NCI-H2227 (cell line): ENCODE data around the gene NTRK2.

Experiments used
- DNase-seq: peaks from one replicate; lab custom pipeline; 2025; ENCODE audit not compliant: unreplicated experiment; lab: John Stamatoyannopoulos, UW

The NTRK2 gene

DNA sequence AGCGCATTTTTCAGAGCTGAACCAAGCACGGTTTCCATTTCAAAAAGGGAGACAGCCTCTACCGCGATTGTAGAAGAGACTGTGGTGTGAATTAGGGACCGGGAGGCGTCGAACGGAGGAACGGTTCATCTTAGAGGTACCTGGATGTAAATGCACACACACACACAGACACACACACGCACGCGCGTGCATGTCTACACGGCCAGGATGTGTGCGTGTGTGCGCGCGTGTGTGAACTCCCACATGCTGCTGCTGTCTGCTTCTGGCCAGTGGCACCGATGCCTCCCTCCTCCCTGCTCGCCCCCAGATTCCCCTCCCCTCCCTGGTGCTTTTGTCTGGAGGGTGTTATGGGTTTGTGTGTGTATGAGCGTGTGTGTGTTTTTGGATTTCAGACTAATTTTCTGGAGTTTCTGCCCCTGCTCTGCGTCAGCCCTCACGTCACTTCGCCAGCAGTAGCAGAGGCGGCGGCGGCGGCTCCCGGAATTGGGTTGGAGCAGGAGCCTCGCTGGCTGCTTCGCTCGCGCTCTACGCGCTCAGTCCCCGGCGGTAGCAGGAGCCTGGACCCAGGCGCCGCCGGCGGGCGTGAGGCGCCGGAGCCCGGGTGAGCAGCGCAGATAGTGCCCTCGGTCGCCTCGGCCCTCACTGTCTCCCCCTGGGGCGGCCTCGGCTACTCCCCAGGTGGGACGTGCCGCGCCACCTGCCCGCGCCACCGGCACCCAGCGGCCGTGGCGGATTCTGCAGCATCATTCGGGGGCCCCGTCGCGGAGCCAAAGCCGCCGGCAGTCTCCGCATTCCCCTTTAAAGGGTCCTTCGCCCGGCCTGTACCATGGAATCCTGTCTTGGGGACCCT lies at the start of gene NTRK2:
TSS of gene NTRK2 (plus strand) at position 442 of the 850 bp plus-strand sequence. CDS start 1,020 bp downstream, outside the sequence.
- DNase-seq: peak; percentile 64

DNA sequence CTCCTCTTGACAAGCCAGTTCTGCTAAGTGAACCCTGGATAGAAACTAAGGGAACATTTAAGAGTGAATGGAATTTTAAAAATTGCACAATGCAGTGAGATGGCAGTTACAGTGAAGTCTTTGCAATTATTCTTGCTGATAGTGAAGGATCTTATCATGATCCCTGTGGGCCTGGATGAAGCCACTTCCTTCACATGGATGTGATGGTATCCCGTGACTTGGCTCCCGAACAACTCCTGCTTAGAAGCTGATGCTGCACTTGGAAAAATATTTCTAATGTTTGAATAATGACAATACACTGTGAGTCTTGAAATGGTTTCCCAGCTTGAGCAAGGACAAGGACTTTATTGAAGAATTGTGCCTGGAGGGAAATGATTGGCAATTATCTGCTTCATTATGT lies 49.2 kb upstream of the NTRK2 start:
- no peak for DNase-seq

- DNase-seq: no peak
These were observed 47.7 kb upstream of the NTRK2 start for GRCh38 chr9:84621811-84622210.

DNA sequence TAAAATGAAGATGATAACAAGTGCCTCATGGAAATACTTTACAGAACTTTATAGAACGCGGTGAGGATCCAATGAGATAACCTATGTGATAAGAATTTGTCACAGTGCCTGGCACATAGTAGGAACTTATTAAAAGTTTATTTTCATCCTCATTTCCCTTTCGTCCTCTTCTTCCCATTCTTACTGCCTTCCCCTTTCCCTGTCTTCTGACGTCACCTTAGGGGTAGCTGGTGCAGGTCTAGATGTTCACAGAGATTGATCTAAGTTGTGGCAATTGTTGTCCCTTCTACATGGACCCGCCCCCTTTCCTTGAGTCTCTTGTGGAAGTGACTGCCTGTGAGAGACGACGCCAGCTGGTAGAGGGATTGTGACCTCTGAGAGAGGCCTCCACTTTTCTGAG lies 46.5 kb upstream of the NTRK2 start:
- no peak for DNase-seq

- DNase-seq: no peak
These were observed 33.1 kb upstream of the NTRK2 start for GRCh38 chr9:84636436-84636835.

DNA sequence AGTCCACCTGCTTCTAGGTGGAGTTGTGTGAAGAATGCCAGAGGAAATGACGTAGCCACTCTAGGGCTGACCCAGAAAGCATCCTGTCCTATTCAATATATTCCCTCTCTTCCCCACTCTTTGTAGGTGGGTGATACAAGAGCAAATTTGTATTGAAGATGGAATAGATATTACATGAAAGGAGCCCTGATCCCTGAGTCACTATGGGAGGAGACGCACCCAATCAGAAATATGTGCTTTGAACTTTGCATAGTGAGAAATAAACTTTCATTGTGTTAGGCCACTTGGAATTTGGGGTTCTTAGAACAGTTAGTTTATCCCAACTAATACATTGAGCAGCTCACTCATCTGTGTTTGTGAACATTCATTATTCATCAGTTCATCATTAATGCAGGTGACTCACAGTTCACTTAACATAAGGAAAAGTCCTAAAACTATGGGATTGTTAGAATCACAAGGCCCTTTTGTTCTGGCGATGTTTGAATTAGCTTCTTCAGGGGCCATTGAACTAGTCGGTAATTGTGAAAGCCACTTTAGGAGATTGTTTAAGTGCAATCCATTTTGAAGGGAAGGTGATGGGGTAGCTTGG lies 26.9 kb upstream of the NTRK2 start:
- no peak for DNase-seq

DNA sequence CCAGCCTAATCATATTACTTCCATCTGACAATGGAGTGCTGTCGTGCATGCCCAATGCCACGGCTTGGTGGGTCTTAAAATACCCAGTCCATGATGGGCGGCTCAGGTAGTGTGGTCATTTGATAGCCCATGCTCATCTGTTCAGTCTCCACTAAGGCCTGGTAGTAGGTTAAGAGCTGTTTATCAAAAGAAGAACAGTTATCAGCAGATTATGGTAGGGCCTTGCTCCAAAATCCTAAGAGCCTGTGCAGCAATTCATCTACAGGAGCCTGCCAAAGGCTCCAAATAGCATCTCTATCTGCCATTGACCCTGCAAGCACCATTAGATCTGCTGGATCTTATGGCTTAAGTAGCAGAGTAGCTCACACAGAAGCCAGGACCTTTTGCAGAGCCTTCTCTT lies 21.8 kb upstream of the NTRK2 start:
- DNase-seq: no peak

- DNase-seq: peak; percentile 3
These were observed 16.9 kb upstream of the NTRK2 start for GRCh38 chr9:84652496-84653120.

DNA sequence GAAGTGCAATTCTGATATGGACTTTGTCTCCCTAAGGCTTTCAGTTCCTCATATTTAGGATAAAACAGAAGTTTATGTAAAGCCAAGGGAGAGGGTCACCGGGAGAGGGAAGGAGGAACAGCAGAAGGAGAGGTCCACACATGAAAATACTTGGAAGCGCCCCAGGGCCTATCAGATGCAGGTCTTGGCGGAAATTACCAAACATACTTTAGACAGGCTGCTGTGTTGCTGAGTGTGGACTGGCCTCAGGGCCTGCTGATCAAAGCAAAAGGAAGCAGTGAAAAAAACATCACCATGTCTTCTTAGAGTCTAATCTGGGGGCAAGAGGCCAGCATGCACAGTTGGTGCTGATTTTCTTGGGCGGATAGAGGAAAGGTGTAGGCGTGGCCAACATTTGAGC lies 14.1 kb upstream of the NTRK2 start:
- DNase-seq: no peak

GRCh38 chr9:84659313-84659712 lies 10.2 kb upstream of the NTRK2 start:
- no peak for DNase-seq

DNA sequence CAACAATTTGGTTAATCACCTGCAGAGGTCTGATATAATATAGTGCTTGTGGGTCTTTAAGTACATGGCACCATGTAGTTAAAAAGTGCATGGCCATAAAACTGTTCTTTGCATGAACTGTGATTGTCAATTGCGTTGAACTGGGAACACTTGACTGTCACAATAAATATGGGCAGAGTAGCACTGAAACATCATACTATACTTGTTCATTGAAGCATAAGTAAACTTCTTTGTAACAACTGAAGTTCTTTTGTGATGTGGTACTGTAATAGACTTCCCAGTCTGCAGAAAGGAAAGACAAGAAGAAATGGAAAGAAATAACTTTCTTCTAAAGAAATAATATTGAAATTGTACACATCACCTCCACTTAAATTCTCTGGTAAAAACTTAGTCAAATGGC lies 9.8 kb upstream of the NTRK2 start:
- DNase-seq: no peak

DNA sequence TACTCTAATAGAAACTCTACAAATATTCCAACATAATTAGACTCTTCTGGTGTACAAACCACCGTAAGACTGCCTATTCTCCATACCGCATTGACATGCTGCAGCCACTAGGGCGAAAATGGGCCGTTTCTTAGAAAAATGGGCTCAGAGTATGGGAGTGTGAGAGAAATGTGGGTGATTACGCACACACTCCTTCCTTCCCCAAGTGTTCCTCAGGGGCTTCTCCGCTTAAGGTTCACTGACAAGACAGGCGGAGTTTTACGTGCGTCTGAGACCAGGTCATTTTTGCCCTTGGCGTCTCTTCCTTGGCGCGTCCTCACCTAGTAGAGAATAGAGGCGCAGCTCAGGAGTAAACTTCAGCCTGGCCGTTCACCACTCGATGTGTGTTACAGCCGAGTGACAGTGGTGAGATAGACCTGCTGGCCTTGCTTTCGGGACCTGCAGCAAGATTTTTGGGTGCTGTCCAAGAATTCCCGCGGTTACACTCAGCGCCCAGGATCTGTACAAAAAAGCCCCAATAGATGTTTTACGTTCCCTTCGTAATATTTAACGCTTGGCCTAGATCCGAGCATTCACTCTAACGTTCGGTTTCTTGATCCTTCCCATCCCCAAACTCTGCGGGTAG lies 1.8 kb upstream of the NTRK2 start:
- peak; percentile 28 for DNase-seq

DNA sequence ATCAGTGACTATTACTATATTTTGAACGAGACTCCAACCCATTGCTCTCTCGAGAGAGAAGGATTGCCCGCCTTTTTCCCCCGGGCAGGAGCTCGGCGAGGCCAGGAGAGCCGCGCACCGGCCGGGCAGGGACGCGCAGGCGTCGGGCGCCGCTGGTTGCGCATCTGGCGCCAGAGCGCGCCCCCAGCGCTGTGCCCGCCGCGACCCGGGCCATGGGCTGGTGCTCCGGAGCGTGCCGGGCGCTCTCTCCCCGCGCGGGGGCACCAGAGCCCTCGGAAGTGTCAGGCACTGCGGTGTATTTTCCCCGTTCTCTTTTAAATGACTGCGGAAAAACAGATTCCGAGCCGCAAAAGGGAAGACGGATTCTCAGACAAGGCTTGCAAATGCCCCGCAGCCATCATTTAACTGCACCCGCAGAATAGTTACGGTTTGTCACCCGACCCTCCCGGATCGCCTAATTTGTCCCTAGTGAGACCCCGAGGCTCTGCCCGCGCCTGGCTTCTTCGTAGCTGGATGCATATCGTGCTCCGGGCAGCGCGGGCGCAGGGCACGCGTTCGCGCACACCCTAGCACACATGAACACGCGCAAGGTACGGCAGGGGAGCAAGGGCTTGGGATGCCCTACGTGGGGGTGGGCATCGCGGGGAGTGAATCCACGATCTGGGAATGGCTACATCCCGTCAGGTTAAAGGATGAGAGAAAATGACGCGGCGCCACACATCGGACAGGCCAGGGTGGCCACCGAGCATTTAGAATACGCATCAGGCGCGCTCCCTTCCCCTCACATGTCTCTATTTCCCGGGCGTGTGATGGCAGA lies 1.1 kb upstream of the NTRK2 start:
- DNase-seq: peak; percentile 89

- no peak for DNase-seq
These were observed 579 bp upstream of the NTRK2 start for GRCh38 chr9:84669013-84669287.

GRCh38 chr9:84670138-84671041 lies 861 bp downstream of the NTRK2 start:
- peak; percentile 14 for DNase-seq

DNA sequence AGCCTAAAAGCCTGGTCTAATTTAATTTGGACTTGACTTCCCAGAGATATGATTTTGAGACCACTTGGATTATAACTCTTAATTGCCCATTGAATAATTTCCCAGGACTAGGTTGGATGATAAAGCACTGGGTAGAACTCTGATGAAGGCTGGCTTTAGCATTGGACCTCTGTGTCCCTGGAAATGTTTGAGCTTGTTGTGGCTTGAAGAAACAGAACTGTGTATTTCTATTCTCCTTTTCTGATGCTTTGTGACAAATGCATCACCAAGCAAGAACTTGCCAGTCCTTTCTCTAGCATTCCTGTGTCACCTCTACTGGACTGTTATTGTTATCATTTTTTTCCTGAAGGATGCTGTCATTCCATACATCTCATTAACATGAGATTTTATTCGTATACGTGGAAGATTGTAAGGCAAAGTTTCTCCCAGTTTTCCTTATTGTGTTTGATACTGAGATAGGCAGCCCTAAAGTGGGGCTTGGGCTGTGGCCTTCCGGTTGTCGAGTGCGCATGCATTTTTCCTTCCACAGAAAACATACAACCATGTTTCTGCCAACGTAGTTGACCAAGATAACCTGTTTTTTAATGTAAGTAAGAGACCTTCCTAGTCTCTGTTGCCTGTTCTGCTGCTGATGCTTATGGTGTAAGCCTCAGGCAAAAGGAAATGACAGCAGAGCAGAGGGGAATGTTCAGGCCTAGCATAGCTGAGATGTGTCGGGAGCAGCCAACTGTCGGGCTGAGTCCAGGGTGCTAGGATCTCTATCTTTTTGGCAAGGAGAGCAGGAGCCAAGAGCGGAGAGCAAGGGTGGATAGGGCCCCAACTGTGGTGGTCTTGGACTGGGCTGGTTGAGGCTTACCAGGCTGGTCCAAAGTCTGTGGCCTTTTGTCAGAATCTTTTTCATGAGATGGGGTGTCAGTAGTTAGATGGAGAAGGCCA lies 2.3 kb downstream of the NTRK2 start:
- DNase-seq: no peak

GRCh38 chr9:84673806-84674205 lies 4.3 kb downstream of the NTRK2 start:
- DNase-seq: no peak

GRCh38 chr9:84677080-84677479 lies 7.6 kb downstream of the NTRK2 start:
- DNase-seq: peak; percentile 21

GRCh38 chr9:84679571-84679970 lies 10.0 kb downstream of the NTRK2 start:
- DNase-seq: no peak
